Measurements from ENCODE around the gene SLC4A9.

Gene SLC4A9

DNA sequence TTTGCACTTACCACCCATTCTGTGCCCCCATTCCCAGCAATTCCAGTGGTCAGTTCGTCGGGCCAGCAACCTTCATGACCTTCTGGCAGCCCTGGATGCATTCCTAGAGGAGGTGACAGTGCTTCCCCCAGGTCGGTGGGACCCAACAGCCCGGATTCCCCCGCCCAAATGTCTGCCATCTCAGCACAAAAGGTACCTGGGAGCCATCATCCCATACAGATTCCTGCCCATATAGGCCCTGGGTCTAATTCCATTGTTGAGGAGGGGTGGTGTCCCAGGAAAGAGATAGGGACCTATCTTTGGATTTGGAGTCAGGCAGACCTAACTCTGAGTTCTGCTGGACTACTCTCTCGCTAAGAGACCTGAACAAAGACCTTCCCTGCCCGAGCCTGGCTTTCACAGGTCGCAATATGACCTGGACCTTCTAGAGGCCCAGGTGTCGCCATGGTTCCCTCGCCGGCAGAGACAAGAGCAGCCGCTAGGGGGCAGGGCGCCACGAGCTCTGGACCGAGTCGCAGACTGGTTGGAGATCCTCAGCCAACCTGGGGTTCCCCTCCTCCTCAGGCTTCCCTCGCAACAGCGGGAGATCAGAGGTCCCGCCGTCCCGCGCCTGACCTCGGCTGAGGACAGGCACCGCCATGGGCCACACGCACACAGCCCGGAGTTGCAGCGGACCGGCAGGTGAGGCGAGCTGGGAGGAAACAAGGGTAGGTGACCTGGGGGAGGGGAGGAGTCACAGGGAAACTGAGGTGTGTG is 3.1 kb downstream of the SLC4A9 start:
- H3K36me3 ChIP-seq (ENCODE audit: low read length): no peaks in the 10 kb centered on the region
- H4K20me1 ChIP-seq (ENCODE audit: low read depth, low read length): no peaks in the 10 kb centered on the region
- peak overlapping the region; percentile 56 for H3K4me2 ChIP-seq (ENCODE audit: low read depth, low read length, poor library complexity, severe bottlenecking)
- H3K4me3 ChIP-seq (ENCODE audit: insufficient read depth, low read length, poor library complexity, severe bottlenecking): no peak overlapping the region
- H2AFZ ChIP-seq (ENCODE audit: low read depth, low read length, severe bottlenecking): no peak overlapping the region
- TF ChIP-seq, protein P1, sequence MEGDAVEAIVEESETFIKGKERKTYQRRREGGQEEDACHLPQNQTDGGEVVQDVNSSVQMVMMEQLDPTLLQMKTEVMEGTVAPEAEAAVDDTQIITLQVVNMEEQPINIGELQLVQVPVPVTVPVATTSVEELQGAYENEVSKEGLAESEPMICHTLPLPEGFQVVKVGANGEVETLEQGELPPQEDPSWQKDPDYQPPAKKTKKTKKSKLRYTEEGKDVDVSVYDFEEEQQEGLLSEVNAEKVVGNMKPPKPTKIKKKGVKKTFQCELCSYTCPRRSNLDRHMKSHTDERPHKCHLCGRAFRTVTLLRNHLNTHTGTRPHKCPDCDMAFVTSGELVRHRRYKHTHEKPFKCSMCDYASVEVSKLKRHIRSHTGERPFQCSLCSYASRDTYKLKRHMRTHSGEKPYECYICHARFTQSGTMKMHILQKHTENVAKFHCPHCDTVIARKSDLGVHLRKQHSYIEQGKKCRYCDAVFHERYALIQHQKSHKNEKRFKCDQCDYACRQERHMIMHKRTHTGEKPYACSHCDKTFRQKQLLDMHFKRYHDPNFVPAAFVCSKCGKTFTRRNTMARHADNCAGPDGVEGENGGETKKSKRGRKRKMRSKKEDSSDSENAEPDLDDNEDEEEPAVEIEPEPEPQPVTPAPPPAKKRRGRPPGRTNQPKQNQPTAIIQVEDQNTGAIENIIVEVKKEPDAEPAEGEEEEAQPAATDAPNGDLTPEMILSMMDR (IDR thresholded peaks at IDR 0.05; ENCODE audit: insufficient read depth, low read length, poor library complexity, severe bottlenecking): peak; percentile 96
- no peak for TF ChIP-seq EZH2phosphoT487 (conservative IDR thresholded peaks at IDR 0.05; ENCODE audit: low read length)
- H3K9me3 ChIP-seq (ENCODE audit: insufficient read depth, low read length): no peaks in the 10 kb centered on the region
- H3K79me2 ChIP-seq (ENCODE audit: insufficient read depth, low read length): no peaks in the 10 kb centered on the region
- peak overlapping the region; percentile 27; the same call in 1 of the 2 replicates for H3K9ac ChIP-seq (ENCODE audit: low read length)
- H3F3A ChIP-seq (ENCODE audit: insufficient read depth): no peaks in the 10 kb centered on the region
- H3K27ac ChIP-seq (ENCODE audit: low read depth, low read length): no peak overlapping the region
- H3K27me3 ChIP-seq (ENCODE audit: low read length): no peaks in the 10 kb centered on the region
- no peaks in the 10 kb centered on the region for H3K9me2 ChIP-seq (replicated peaks; ENCODE audit: insufficient read depth, low read length)

- Histone ChIP-seq H3K27me3 (ENCODE audit: low read length) (no peaks in the 10 kb centered on the region), H3F3A (ENCODE audit: insufficient read depth) (no peaks in the 10 kb centered on the region), H3K79me2 (ENCODE audit: insufficient read depth, low read length) (no peaks in the 10 kb centered on the region), H3K9me3 (ENCODE audit: insufficient read depth, low read length) (no peaks in the 10 kb centered on the region), H4K20me1 (ENCODE audit: low read depth, low read length) (no peaks in the 10 kb centered on the region), H3K9ac (ENCODE audit: low read length) (peak overlapping the region; percentile 27; the same call in 1 of the 2 replicates), H3K4me2 (ENCODE audit: low read depth, low read length, poor library complexity, severe bottlenecking) (peak overlapping the region; percentile 56), H3K9me2 (replicated peaks; ENCODE audit: insufficient read depth, low read length) (no peaks in the 10 kb centered on the region), H3K27ac (ENCODE audit: low read depth, low read length) (no peak overlapping the region), H3K36me3 (ENCODE audit: low read length) (no peaks in the 10 kb centered on the region), H2AFZ (ENCODE audit: low read depth, low read length, severe bottlenecking) (no peak overlapping the region), H3K4me3 (ENCODE audit: insufficient read depth, low read length, poor library complexity, severe bottlenecking) (no peak overlapping the region)
- TF ChIP-seq, protein P1 (IDR thresholded peaks at IDR 0.05; ENCODE audit: insufficient read depth, low read length, poor library complexity, severe bottlenecking): no peak
- TF ChIP-seq EZH2phosphoT487 (conservative IDR thresholded peaks at IDR 0.05; ENCODE audit: low read length): no peak
Observed at GRCh38 chr5:140363631-140364471, 3.9 kb downstream of the SLC4A9 start.

DNA sequence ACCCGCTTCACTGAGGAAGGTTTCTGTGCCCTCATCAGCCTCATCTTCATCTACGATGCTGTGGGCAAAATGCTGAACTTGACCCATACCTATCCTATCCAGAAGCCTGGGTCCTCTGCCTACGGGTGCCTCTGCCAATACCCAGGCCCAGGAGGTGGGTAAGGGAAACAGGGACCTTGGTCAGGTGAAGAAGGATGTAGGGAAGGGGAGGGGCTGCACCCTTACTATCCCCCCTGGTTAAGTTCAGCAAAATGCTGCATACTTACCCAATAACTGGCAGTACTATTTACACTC is 4.4 kb downstream of the SLC4A9 start:
- Histone ChIP-seq H2AFZ (ENCODE audit: low read depth, low read length, severe bottlenecking) (no peak overlapping the region), H3K4me3 (ENCODE audit: insufficient read depth, low read length, poor library complexity, severe bottlenecking) (no peak overlapping the region), H4K20me1 (ENCODE audit: low read depth, low read length) (no peaks in the 10 kb centered on the region), H3K27me3 (ENCODE audit: low read length) (no peaks in the 10 kb centered on the region), H3K9me3 (ENCODE audit: insufficient read depth, low read length) (no peaks in the 10 kb centered on the region), H3K36me3 (ENCODE audit: low read length) (no peaks in the 10 kb centered on the region), H3K4me2 (ENCODE audit: low read depth, low read length, poor library complexity, severe bottlenecking) (no peak overlapping the region), H3K9me2 (replicated peaks; ENCODE audit: insufficient read depth, low read length) (no peaks in the 10 kb centered on the region), H3F3A (ENCODE audit: insufficient read depth) (no peaks in the 10 kb centered on the region), H3K9ac (ENCODE audit: low read length) (no peak overlapping the region), H3K79me2 (ENCODE audit: insufficient read depth, low read length) (no peaks in the 10 kb centered on the region), H3K27ac (ENCODE audit: low read depth, low read length) (no peak overlapping the region)
- no peak for TF ChIP-seq EZH2phosphoT487 (conservative IDR thresholded peaks at IDR 0.05; ENCODE audit: low read length)
- TF ChIP-seq, protein P1 (IDR thresholded peaks at IDR 0.05; ENCODE audit: insufficient read depth, low read length, poor library complexity, severe bottlenecking): no peak

Data from SU-DHL-6 (cell line).